ENCODE results near the gene DOCK2. TPM values are rescaled to one million over a fixed set of nuclear protein-coding genes. Genes with fewer than 3 reads are reported as not detected.

Gene DOCK2
- total and polyA plus RNA-seq, 9 of the 15 experiments (the other 6 are each of a cell fraction or from before 2014, with no cell fraction given) = 4.5 to 42.6 (median 20.5) TPM

GRCh38 chr5:169814522-169814921 lies 177.4 kb downstream of the DOCK2 start:
- WGBS (ENCODE audit: insufficient coverage, low coverage, missing lambda C conversion rate) = 6% methylated on average over 1 of the region's 1 CpG
- Histone ChIP-seq H3K9me1 (ENCODE audit: control insufficient read depth, insufficient read depth, low read length) (no peaks in the 10 kb centered on the region), H3K9me3 (replicated peaks; ENCODE audit: control insufficient read depth, insufficient read depth, low read depth, low read length) (no peaks in the 10 kb centered on the region), H3K4me2 (ENCODE audit: insufficient read depth, low read length) (no peak overlapping the region), H2AFZ (ENCODE audit: low read depth, low read length) (no peak overlapping the region), H3K4me3 (no peak overlapping the region), H4K20me1 (replicated peaks; ENCODE audit: control insufficient read depth, insufficient read depth, low read length) (no peaks in the 10 kb centered on the region), H3K36me3 (ENCODE audit: control insufficient read depth, insufficient read depth, low read length) (no peaks in the 10 kb centered on the region), H3K27me3 (ENCODE audit: control insufficient read depth in 2 of 2, insufficient read depth in 2 of 2, low read length in 2 of 2) (no peaks in the 10 kb centered on the region), H3K9ac (ENCODE audit: insufficient read depth in 1 of 2, low read depth in 2 of 2, low read length in 2 of 2) (no peak overlapping the region), H3K79me2 (ENCODE audit: control insufficient read depth, insufficient read depth, low read length) (no peaks in the 10 kb centered on the region), H3K4me1 (replicated peaks in 1 of 2; ENCODE audit: control insufficient read depth in 2 of 2, insufficient read depth in 2 of 2, low read length in 2 of 2) (no peaks in the 10 kb centered on the region), H3K27ac (ENCODE audit: extremely low read depth, low read depth, low read length) (no peak overlapping the region)
- TF ChIP-seq, protein P1, sequence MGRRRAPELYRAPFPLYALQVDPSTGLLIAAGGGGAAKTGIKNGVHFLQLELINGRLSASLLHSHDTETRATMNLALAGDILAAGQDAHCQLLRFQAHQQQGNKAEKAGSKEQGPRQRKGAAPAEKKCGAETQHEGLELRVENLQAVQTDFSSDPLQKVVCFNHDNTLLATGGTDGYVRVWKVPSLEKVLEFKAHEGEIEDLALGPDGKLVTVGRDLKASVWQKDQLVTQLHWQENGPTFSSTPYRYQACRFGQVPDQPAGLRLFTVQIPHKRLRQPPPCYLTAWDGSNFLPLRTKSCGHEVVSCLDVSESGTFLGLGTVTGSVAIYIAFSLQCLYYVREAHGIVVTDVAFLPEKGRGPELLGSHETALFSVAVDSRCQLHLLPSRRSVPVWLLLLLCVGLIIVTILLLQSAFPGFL (CRISPR knock-in tag; IDR thresholded peaks at IDR 0.05) = no peak
- TF ChIP-seq KLF1 (tag; IDR thresholded peaks at IDR 0.05) = no peak
- TF ChIP-seq, protein P2, sequence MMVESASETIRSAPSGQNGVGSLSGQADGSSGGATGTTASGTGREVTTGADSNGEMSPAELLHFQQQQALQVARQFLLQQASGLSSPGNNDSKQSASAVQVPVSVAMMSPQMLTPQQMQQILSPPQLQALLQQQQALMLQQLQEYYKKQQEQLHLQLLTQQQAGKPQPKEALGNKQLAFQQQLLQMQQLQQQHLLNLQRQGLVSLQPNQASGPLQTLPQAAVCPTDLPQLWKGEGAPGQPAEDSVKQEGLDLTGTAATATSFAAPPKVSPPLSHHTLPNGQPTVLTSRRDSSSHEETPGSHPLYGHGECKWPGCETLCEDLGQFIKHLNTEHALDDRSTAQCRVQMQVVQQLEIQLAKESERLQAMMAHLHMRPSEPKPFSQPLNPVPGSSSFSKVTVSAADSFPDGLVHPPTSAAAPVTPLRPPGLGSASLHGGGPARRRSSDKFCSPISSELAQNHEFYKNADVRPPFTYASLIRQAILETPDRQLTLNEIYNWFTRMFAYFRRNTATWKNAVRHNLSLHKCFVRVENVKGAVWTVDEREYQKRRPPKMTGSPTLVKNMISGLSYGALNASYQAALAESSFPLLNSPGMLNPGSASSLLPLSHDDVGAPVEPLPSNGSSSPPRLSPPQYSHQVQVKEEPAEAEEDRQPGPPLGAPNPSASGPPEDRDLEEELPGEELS (CRISPR knock-in tag; IDR thresholded peaks at IDR 0.05; ENCODE audit: borderline replicate concordance) = no peak
- no peak for TF ChIP-seq TFE3 (CRISPR knock-in tag; IDR thresholded peaks at IDR 0.05)
- TF ChIP-seq, protein P3, sequence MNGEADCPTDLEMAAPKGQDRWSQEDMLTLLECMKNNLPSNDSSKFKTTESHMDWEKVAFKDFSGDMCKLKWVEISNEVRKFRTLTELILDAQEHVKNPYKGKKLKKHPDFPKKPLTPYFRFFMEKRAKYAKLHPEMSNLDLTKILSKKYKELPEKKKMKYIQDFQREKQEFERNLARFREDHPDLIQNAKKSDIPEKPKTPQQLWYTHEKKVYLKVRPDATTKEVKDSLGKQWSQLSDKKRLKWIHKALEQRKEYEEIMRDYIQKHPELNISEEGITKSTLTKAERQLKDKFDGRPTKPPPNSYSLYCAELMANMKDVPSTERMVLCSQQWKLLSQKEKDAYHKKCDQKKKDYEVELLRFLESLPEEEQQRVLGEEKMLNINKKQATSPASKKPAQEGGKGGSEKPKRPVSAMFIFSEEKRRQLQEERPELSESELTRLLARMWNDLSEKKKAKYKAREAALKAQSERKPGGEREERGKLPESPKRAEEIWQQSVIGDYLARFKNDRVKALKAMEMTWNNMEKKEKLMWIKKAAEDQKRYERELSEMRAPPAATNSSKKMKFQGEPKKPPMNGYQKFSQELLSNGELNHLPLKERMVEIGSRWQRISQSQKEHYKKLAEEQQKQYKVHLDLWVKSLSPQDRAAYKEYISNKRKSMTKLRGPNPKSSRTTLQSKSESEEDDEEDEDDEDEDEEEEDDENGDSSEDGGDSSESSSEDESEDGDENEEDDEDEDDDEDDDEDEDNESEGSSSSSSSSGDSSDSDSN (IDR thresholded peaks at IDR 0.05; ENCODE audit: borderline replicate concordance in 1 of 2, low read depth in 2 of 2, low read length in 2 of 2) = no peak
- DNase-seq (ENCODE audit: extremely low read depth in 1 of 4, low spot score in 3 of 4) (no peak), FAIRE-seq (no peak), ATAC-seq (no peak)
- POLR2A ChIA-PET = no interaction called here
- intact Hi-C loops (cut with micrococcal nuclease) = no loop called here
- in situ Hi-C loops (cut with MboI) = no loop called here
- CTCF ChIA-PET (ENCODE audit: low intra/inter-chr PET ratio) = no interaction called here
- no TSS peak for BruUV-seq (replicated peaks)

Measured in K562 (cell line).